SK-N-SH (cell line): ENCODE measurements around the gene COL15A1. TPM values are rescaled to one million over a fixed set of nuclear protein-coding genes. Genes with fewer than 3 reads are reported as not detected.

Experiments
- CTCF ChIA-PET: fragments of 300-600, 350-600 bp; formaldehyde crosslinking; extraction: SDS; loops from one replicate; lab custom pipeline; 2021; lab: Yijun Ruan, JAX
- POLR2A ChIA-PET: fragments of 350-600 bp; sonication (Branson Sonifier 250); formaldehyde crosslinking; extraction: SDS; loops from one replicate; lab custom pipeline; 2020; ENCODE audit warnings: antibody characterized with exemption, inconsistent platforms; lab: Yijun Ruan, JAX
- DNase-seq: peaks from one replicate; pipeline ENCODE4 v3.0.0; 2012
- H2AFZ ChIP-seq: fragments of 200-600 bp; sonication (generic); 2 replicates; pipeline ENCODE4 v1.8.1; 2016; ENCODE audit warnings: antibody characterized with exemption, mild to moderate bottlenecking, low read depth
- H3F3A ChIP-seq: fragments of 200-600 bp; sonication (generic); replicated peaks from 2 replicates; pipeline ENCODE3; 2016; ENCODE audit warnings: antibody characterized with exemption, mild to moderate bottlenecking; ENCODE audit not compliant: insufficient read depth
- H3K27ac ChIP-seq, 2 experiments: fragments of 200-500 bp in 1 of 2; fragments of 200-600 bp in 1 of 2; sonication (Bioruptor generic) in 1 of 2; sonication (generic), shearing (Covaris generic) in 1 of 2; 2 replicates each; pipeline versions ENCODE4 v1.5.1 to v1.6.1; 2014 to 2016; ENCODE audit warnings: low read depth in 2 of 2, inconsistent platforms in 1 of 2, low read length in 1 of 2, mild to moderate bottlenecking in 1 of 2, mixed read lengths in 1 of 2
- H3K27me3 ChIP-seq: fragments of 200-600 bp; sonication (generic), shearing (Covaris generic); 2 replicates; pipeline ENCODE4 v1.6.1; 2016; ENCODE audit warnings: mixed run types; ENCODE audit not compliant: insufficient read depth
- H3K36me3 ChIP-seq, 2 experiments: fragments of 200-500 bp in 1 of 2; fragments of 200-600 bp in 1 of 2; sonication (Bioruptor generic) in 1 of 2; sonication (generic) in 1 of 2; replicated peaks in 1 of 2; 2 replicates each; pipeline versions ENCODE3 to v1.5.1; 2014 to 2016; ENCODE audit warnings: low read length in 1 of 2, mild to moderate bottlenecking in 1 of 2; ENCODE audit not compliant: insufficient read depth in 2 of 2, control insufficient read depth in 1 of 2
- H3K4me1 ChIP-seq, 2 experiments: fragments of 200-500 bp in 1 of 2; fragments of 200-600 bp in 1 of 2; sonication (Bioruptor generic) in 1 of 2; sonication (generic), shearing (Covaris generic) in 1 of 2; 2 replicates each; pipeline versions ENCODE4 v1.5.1 to v1.6.1; 2014 to 2016; ENCODE audit warnings: low read depth in 1 of 2, low read length in 1 of 2, mixed run types in 1 of 2; ENCODE audit not compliant: insufficient read depth in 2 of 2, control insufficient read depth in 1 of 2
- H3K4me2 ChIP-seq: fragments of 200-600 bp; sonication (generic), shearing (Covaris generic); 2 replicates; pipeline ENCODE4 v1.6.1; 2017; ENCODE audit warnings: mixed run types
- H3K4me3 ChIP-seq, 2 experiments: fragments of 200-500 bp in 1 of 2; fragments of 200-600 bp in 1 of 2; sonication (Bioruptor generic) in 1 of 2; sonication (generic), shearing (Covaris generic) in 1 of 2; 2 replicates each; pipeline versions ENCODE4 v1.5.1 to v1.8.1; 2014 to 2016; ENCODE audit warnings: low read depth in 2 of 2, inconsistent platforms in 1 of 2, low read length in 1 of 2, mild to moderate bottlenecking in 1 of 2, mixed read lengths in 1 of 2, moderate library complexity in 1 of 2
- H3K79me2 ChIP-seq: fragments of 200-600 bp; sonication (generic); 2 replicates; pipeline ENCODE4 v1.8.1; 2017; ENCODE audit warnings: mild to moderate bottlenecking; ENCODE audit not compliant: insufficient read depth
- H3K9ac ChIP-seq: fragments of 200-600 bp; sonication (generic); 2 replicates; pipeline ENCODE4 v1.6.1; 2017; ENCODE audit warnings: mixed run types
- H3K9me2 ChIP-seq: fragments of 200-600 bp; sonication (generic); 2 replicates; pipeline ENCODE4 v1.6.1; 2017; ENCODE audit warnings: mixed run types
- H3K9me3 ChIP-seq: fragments of 200-600 bp; sonication (generic); 2 replicates; pipeline ENCODE4 v1.6.1; 2017; ENCODE audit warnings: mixed run types, mild to moderate bottlenecking, moderate library complexity
- H4K20me1 ChIP-seq: fragments of 200-600 bp; sonication (generic); 2 replicates; pipeline ENCODE4 v1.6.1; 2017; ENCODE audit warnings: mild to moderate bottlenecking, mixed run types; ENCODE audit not compliant: insufficient read depth
- CHD2 ChIP-seq: fragments of 150-350 bp; IDR thresholded peaks from 2 replicates; pipeline ENCODE4 v1.6.1; 2018; ENCODE audit warnings: low read length; ENCODE audit not compliant: partially characterized antibody
- CTCF ChIP-seq: fragments of 200-600 bp; sonication (generic); IDR thresholded peaks from 2 replicates; pipeline ENCODE4 v1.6.1; 2017; ENCODE audit warnings: antibody characterized with exemption, mild to moderate bottlenecking, moderate library complexity
- EP300 ChIP-seq, 2 experiments: IDR thresholded peaks; 2 replicates each; pipeline versions ENCODE4 v1.4.0 to v1.6.1; 2012; ENCODE audit warnings: borderline replicate concordance in 1 of 2, low read depth in 1 of 2, low read length in 1 of 2
- FOXJ3 ChIP-seq: sonication (generic); formaldehyde crosslinking; IDR thresholded peaks from 2 replicates; pipeline ENCODE4 v1.5.1; 2020; ENCODE audit warnings: mild to moderate bottlenecking, missing genetic modification reagents
- MAX ChIP-seq: IDR thresholded peaks from 2 replicates; pipeline ENCODE4 v1.4.0; 2012; ENCODE audit warnings: low read depth
- NRF1 ChIP-seq: IDR thresholded peaks from 2 replicates; pipeline ENCODE4 v1.6.1; 2012; ENCODE audit warnings: low read depth, mild to moderate bottlenecking, low read length
- POLR2AphosphoS5 ChIP-seq: IDR thresholded peaks from 2 replicates; pipeline ENCODE4 v1.6.1; 2012; ENCODE audit warnings: low read depth, low read length
- REST ChIP-seq: IDR thresholded peaks from 2 replicates; pipeline ENCODE4 v1.6.1; 2012; ENCODE audit warnings: mild to moderate bottlenecking, low read depth, low read length, moderate library complexity
- RFX5 ChIP-seq: IDR thresholded peaks from 2 replicates; pipeline ENCODE4 v1.6.1; 2012; ENCODE audit warnings: mild to moderate bottlenecking, improper control_type of control experiment, low read length
- SIN3A ChIP-seq: IDR thresholded peaks from 2 replicates; pipeline ENCODE4 v1.6.1; 2012; ENCODE audit warnings: low read depth, mild to moderate bottlenecking, low read length, moderate library complexity, borderline replicate concordance
- SMC3 ChIP-seq: IDR thresholded peaks from 2 replicates; pipeline ENCODE4 v1.6.1; 2012; ENCODE audit warnings: low read depth, low read length, improper control_type of control experiment
- WGBS: methylation state at CpG from one replicate; pipeline ENCODE4 v1.1.6; 2017; ENCODE audit warnings: low lambda C conversion rate; 5-methylcytosine and 5-hydroxymethylcytosine counted together
- polyA plus RNA-seq, 3 experiments: library from polyadenylated mRNA; depleted of rRNA; stranded (reverse); fragments of >200 nt; gene quantifications; 2 replicates each; pipeline ENCODE4 v1.2.3, GENCODE V29; 2012

COL15A1 gene
- polyA plus RNA-seq, 1 of the 3 experiments (the other 2 are of a cell fraction) = 0.84 TPM

GRCh38 chr9:99093492-99093791 is 149.7 kb downstream of the COL15A1 start (continued):
- no peak for TF ChIP-seq REST

GRCh38 chr9:99095565-99095964 is 151.9 kb downstream of the COL15A1 start:
- CTCF ChIA-PET = interaction anchor here (1.0 to 1.2 kb wide), 2 partner anchors 9 to 1228 kb away, joined by 3 read pairs; no protein-coding TSS in a partner anchor
- POLR2A ChIA-PET = no interaction called here
- no peak for DNase-seq
- TF ChIP-seq NRF1 = no peak
- no peak for TF ChIP-seq CTCF
- TF ChIP-seq MAX = no peak
- no peak for TF ChIP-seq SIN3A
- no peak for TF ChIP-seq CHD2
- no peak for TF ChIP-seq POLR2AphosphoS5
- TF ChIP-seq REST = no peak
- TF ChIP-seq RFX5 = no peak
- TF ChIP-seq EP300 (IDR thresholded peaks at IDR 0.05; ENCODE audit: borderline replicate concordance in 1 of 2, low read depth in 1 of 2, low read length in 1 of 2) = no peak
- TF ChIP-seq FOXJ3 (CRISPR knock-in tag) = no peak
- no peak for TF ChIP-seq SMC3
- Histone ChIP-seq H2AFZ (no peak overlapping the region), H3K4me3 (no peak overlapping the region), H3K36me3 (no peaks in the 10 kb centered on the region), H3F3A (no peaks in the 10 kb centered on the region), H3K27me3 (no peaks in the 10 kb centered on the region), H3K79me2 (no peaks in the 10 kb centered on the region), H3K9ac (no peak overlapping the region), H4K20me1 (no peaks in the 10 kb centered on the region), H3K27ac (no peak overlapping the region), H3K4me1 (no peaks in the 10 kb centered on the region), H3K9me3 (no peaks in the 10 kb centered on the region), H3K9me2 (no peaks in the 10 kb centered on the region), H3K4me2 (no peak overlapping the region)
- 82% methylated on average over 3 of the region's 3 CpGs for WGBS
